B cell (primary cell): ENCODE measurements around the gene VHLL. TPM values are rescaled to one million over a fixed set of nuclear protein-coding genes. Genes with fewer than 3 reads are reported as not detected.

Source experiments
- ATAC-seq: fragments of 200-7000 bp; cut with Tn5 transposase; one replicate; pipeline ENCODE4 v1.10.0; 2021; ENCODE audit warnings: low read depth, mild to moderate bottlenecking, moderate number of reproducible peaks, moderate library complexity
- CTCF ChIA-PET: fragments of 350-600 bp; sonication (Branson Sonifier 250); formaldehyde crosslinking; loops from one replicate; lab custom pipeline; 2021; ENCODE audit warnings: antibody characterized with exemption, inconsistent platforms; lab: Charles Lee
- POLR2A ChIA-PET: fragments of 350-600 bp; sonication (Branson Sonifier 250); formaldehyde crosslinking; loops from one replicate; lab custom pipeline; 2021; ENCODE audit warnings: antibody characterized with exemption; lab: Charles Lee
- DNase-seq: peaks from one replicate; pipeline ENCODE4 v3.0.0; 2013
- H2AFZ ChIP-seq: 2 replicates; pipeline ENCODE4 v1.6.1; 2012; ENCODE audit warnings: mild to moderate bottlenecking, low read depth, low read length; ENCODE audit not compliant: insufficient read depth, poor library complexity, severe bottlenecking
- H3K27ac ChIP-seq, 2 donors: 1 replicate in 1 of 2; 2 replicates in 1 of 2; pipeline ENCODE4 v1.5.1; 2012 to 2013; ENCODE audit warnings: low read length in 2 of 2, mild to moderate bottlenecking in 2 of 2, moderate library complexity in 1 of 2
- H3K27me3 ChIP-seq, 4 experiments: fragments of 200-600 bp in 1 of 4; sonication (generic) in 1 of 4; replicated peaks in 1 of 4; 1 replicate in 2 of 4; 2 replicates in 2 of 4; pipeline versions ENCODE4 v1.6.1 to v1.7.0; 2013 to 2016; ENCODE audit warnings: low read length in 3 of 4, mild to moderate bottlenecking in 2 of 4, mixed read lengths in 1 of 4, moderate library complexity in 1 of 4; ENCODE audit not compliant: insufficient read depth in 4 of 4, control insufficient read depth in 3 of 4; ENCODE audit errors: control extremely low read depth in 1 of 4
- H3K36me3 ChIP-seq, 2 experiments: replicated peaks in 1 of 2; 1 replicate in 1 of 2; 2 replicates in 1 of 2; pipeline versions ENCODE4 v1.6.1 to v1.7.1; 2013; ENCODE audit warnings: low read length in 1 of 2; ENCODE audit not compliant: insufficient read depth in 2 of 2, control insufficient read depth in 1 of 2; ENCODE audit errors: control extremely low read depth in 1 of 2, extremely low read depth in 1 of 2
- H3K4me1 ChIP-seq, 2 donors: fragments of 200-600 bp in 1 of 2; sonication (generic) in 1 of 2; 1 replicate in 1 of 2; 2 replicates in 1 of 2; pipeline versions ENCODE4 v1.5.1 to v1.6.1; 2013 to 2017; ENCODE audit warnings: low read length in 2 of 2; ENCODE audit not compliant: control insufficient read depth in 2 of 2, insufficient read depth in 2 of 2
- H3K4me2 ChIP-seq: replicated peaks from 2 replicates; pipeline ENCODE3; 2012; ENCODE audit warnings: mild to moderate bottlenecking, low read depth, low read length; ENCODE audit not compliant: poor library complexity, severe bottlenecking
- H3K4me3 ChIP-seq, 5 experiments: fragments of 200-600 bp in 1 of 5; sonication (generic) in 1 of 5; 1 replicate in 3 of 5; 2 replicates in 2 of 5; pipeline versions ENCODE4 v1.5.1 to v1.7.0; 2011 to 2016; ENCODE audit warnings: low read length in 4 of 5, mild to moderate bottlenecking in 4 of 5, low read depth in 2 of 5, control low read depth in 1 of 5, moderate library complexity in 1 of 5; ENCODE audit not compliant: insufficient read depth in 1 of 5; ENCODE audit errors: control extremely low read depth in 1 of 5, extremely low read depth in 1 of 5
- H3K79me2 ChIP-seq: fragments of 200-600 bp; sonication (generic); one replicate; pipeline ENCODE4 v1.6.0; 2016; ENCODE audit warnings: low read length; ENCODE audit not compliant: control insufficient read depth, insufficient read depth
- H3K9ac ChIP-seq: fragments of 200-600 bp; sonication (generic); 2 replicates; pipeline ENCODE4 v1.6.1; 2017; ENCODE audit warnings: mild to moderate bottlenecking, low read length, moderate library complexity
- H3K9me3 ChIP-seq, 3 donors: one replicate each; pipeline versions ENCODE4 v1.6.1 to v1.7.1; 2013; ENCODE audit warnings: low read length in 2 of 3; ENCODE audit not compliant: control insufficient read depth in 2 of 3, insufficient read depth in 1 of 3; ENCODE audit errors: control extremely low read depth in 1 of 3
- H4K20me1 ChIP-seq: 2 replicates; pipeline ENCODE4 v1.6.0; 2012; ENCODE audit warnings: mild to moderate bottlenecking, low read length; ENCODE audit not compliant: insufficient read depth, control insufficient read depth, poor library complexity, severe bottlenecking
- H3K27ac Mint-ChIP-seq: one replicate; pipeline ENCODE4 v1.8.0; 2021; ENCODE audit warnings: mixed read lengths
- H3K27me3 Mint-ChIP-seq: one replicate; pipeline ENCODE4 v1.8.0; 2021; ENCODE audit warnings: mixed read lengths
- H3K4me1 Mint-ChIP-seq: one replicate; pipeline ENCODE4 v1.8.0; 2021; ENCODE audit warnings: mixed read lengths
- H3K4me3 Mint-ChIP-seq: one replicate; pipeline ENCODE4 v1.8.0; 2021; ENCODE audit warnings: mixed read lengths
- H3K9me3 Mint-ChIP-seq: one replicate; pipeline ENCODE4 v1.8.0; 2022; ENCODE audit warnings: mixed read lengths; ENCODE audit not compliant: insufficient read depth
- EZH2 ChIP-seq: IDR thresholded peaks from 2 replicates; pipeline ENCODE4 v1.6.1; 2012; ENCODE audit warnings: borderline replicate concordance, low read depth, mild to moderate bottlenecking, moderate library complexity, low read length; ENCODE audit not compliant: insufficient read depth, poor library complexity, severe bottlenecking
- WGBS: methylation state at CpG from one replicate; pipeline ENCODE4 v1.1.5; 2013; ENCODE audit warnings: missing lambda C conversion rate; ENCODE audit not compliant: insufficient coverage; 5-methylcytosine and 5-hydroxymethylcytosine counted together
- intact Hi-C: fragments of 100-400 bp; cut with micrococcal nuclease; formaldehyde crosslinking; loops from one replicate; pipeline ENCODE4 v1.10.0; 2022
- polyA plus RNA-seq: library from polyadenylated mRNA; depleted of rRNA; stranded (reverse); fragments of >200 nt; gene quantifications from 2 replicates; pipeline ENCODE4 v1.2.3, GENCODE V29; 2012
- total RNA-seq, 2 donors: library from RNA; stranded (reverse); fragments of 120-200 nt in 1 of 2; gene quantifications; 1 replicate in 1 of 2; 2 replicates in 1 of 2; pipeline versions ENCODE4 v1.2.3 to v1.2.4, GENCODE V29; 2013 to 2022
- TF ChIP-seq, protein P1 (sequence below): fragments of 200-600 bp; IDR thresholded peaks from one replicate; pipeline ENCODE4 v1.8.0; 2022; ENCODE audit warnings: antibody characterized with exemption, mild to moderate bottlenecking

VHLL gene
- total and polyA plus RNA-seq, 2 donors (not counting 1 experiment from before 2014, with no cell fraction given): 0.36 TPM; not detected in 1

DNA sequence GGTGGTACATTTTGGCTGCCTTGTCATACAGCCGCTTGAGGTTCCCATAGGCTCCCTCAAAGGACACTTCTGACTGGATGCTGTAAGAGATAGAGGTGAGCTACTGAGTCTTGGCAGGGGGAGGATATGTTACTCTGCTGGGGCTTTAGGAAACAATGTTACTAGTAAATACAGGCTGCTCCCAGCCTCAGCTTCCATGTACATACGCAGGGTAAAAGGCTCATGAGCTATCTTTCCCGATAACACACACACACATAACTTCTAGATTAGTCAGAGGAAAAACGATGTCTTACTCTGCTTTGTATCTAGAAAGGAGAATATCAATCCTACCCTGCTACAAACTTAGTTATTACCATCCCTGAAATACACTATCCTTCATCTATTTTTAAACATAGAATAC lies 30.8 kb downstream of the VHLL start:
- Mint-ChIP-seq H3K27me3 (no peaks in the 10 kb centered on the region), H3K4me3 (no peak overlapping the region), H3K4me1 (no peaks in the 10 kb centered on the region), H3K9me3 (no peaks in the 10 kb centered on the region), H3K27ac (no peak overlapping the region)
- TF ChIP-seq, protein P1, sequence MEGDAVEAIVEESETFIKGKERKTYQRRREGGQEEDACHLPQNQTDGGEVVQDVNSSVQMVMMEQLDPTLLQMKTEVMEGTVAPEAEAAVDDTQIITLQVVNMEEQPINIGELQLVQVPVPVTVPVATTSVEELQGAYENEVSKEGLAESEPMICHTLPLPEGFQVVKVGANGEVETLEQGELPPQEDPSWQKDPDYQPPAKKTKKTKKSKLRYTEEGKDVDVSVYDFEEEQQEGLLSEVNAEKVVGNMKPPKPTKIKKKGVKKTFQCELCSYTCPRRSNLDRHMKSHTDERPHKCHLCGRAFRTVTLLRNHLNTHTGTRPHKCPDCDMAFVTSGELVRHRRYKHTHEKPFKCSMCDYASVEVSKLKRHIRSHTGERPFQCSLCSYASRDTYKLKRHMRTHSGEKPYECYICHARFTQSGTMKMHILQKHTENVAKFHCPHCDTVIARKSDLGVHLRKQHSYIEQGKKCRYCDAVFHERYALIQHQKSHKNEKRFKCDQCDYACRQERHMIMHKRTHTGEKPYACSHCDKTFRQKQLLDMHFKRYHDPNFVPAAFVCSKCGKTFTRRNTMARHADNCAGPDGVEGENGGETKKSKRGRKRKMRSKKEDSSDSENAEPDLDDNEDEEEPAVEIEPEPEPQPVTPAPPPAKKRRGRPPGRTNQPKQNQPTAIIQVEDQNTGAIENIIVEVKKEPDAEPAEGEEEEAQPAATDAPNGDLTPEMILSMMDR: no peak
- TF ChIP-seq EZH2: no peak
- H3K36me3 ChIP-seq: peaks cover 32 to 78% of the 10 kb centered on the region in 2 experiments
- DNase-seq: no peak
- no peaks in the 10 kb centered on the region for H3K4me1 ChIP-seq
- H3K4me3 ChIP-seq: no peak overlapping the region
- H3K4me2 ChIP-seq: no peak overlapping the region
- no peak for ATAC-seq
- no peak overlapping the region for H3K27ac ChIP-seq
- WGBS: no CpG with 5 or more reads among the region's 4 CpGs
- no peaks in the 10 kb centered on the region for H3K79me2 ChIP-seq
- H3K27me3 ChIP-seq: no peaks in the 10 kb centered on the region
- no peak overlapping the region for H2AFZ ChIP-seq
- H3K9me3 ChIP-seq: no peaks in the 10 kb centered on the region
- CTCF ChIA-PET: no interaction called here
- no peaks in the 10 kb centered on the region for H4K20me1 ChIP-seq
- H3K9ac ChIP-seq: no peak overlapping the region
- intact Hi-C loops: no loop called here
- POLR2A ChIA-PET: no interaction called here

DNA sequence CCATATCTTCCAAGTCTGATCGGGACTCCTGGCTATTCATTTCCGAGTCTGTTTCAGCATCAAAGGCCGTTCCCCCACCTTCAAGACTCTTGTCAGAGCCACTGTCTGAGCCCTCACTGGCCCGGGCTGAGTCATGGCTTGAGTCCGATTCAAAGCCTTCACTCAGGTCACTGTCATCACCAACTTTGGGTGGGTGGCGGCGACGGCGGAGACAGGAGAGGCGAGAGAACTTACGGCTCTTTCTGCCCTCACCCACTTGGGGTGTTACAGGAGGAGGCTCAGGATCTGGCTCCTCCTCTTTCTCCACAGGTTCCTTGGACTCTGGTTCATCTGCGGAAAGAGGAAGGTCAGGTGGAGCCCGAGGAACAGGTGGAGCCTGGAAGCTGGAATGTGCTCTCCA lies 33.1 kb downstream of the VHLL start:
- H4K20me1 ChIP-seq: no peaks in the 10 kb centered on the region
- Mint-ChIP-seq H3K27ac (no peak overlapping the region), H3K4me3 (no peak overlapping the region), H3K27me3 (no peaks in the 10 kb centered on the region), H3K9me3 (no peaks in the 10 kb centered on the region), H3K4me1 (no peaks in the 10 kb centered on the region)
- H3K79me2 ChIP-seq: no peaks in the 10 kb centered on the region
- H3K27me3 ChIP-seq: no peaks in the 10 kb centered on the region
- no peak overlapping the region for H3K27ac ChIP-seq
- peaks cover 27 to 73% of the 10 kb centered on the region in 2 experiments for H3K36me3 ChIP-seq
- CTCF ChIA-PET: no interaction called here
- no peak overlapping the region for H3K9ac ChIP-seq
- WGBS: 97% methylated on average over 11 of the region's 13 CpGs
- intact Hi-C loops: no loop called here
- ATAC-seq (no peak), DNase-seq (no peak)
- TF ChIP-seq EZH2: no peak
- TF ChIP-seq, protein P1: no peak
- H2AFZ ChIP-seq: no peak overlapping the region
- POLR2A ChIA-PET: no interaction called here
- H3K4me1 ChIP-seq: no peaks in the 10 kb centered on the region
- no peak overlapping the region for H3K4me2 ChIP-seq
- H3K4me3 ChIP-seq: no peak overlapping the region
- H3K9me3 ChIP-seq: no peaks in the 10 kb centered on the region
